NOMO-1 (cell line): Measurements from ENCODE around the gene UGT1A8.

Source experiments
- DNase-seq, 2 experiments: peaks; one replicate each; lab custom pipeline; 2025; ENCODE audit not compliant: unreplicated experiment in 2 of 2; lab: John Stamatoyannopoulos, UW

UGT1A8 gene

DNA sequence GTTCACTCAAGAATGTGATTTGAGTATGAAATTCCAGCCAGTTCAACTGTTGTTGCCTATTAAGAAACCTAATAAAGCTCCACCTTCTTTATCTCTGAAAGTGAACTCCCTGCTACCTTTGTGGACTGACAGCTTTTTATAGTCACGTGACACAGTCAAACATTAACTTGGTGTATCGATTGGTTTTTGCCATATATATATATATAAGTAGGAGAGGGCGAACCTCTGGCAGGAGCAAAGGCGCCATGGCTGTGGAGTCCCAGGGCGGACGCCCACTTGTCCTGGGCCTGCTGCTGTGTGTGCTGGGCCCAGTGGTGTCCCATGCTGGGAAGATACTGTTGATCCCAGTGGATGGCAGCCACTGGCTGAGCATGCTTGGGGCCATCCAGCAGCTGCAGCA is 142.6 kb downstream of the UGT1A8 start, which contains the start of gene UGT1A1:
UGT1A1 (plus strand) TSS at position 228 of the 400 bp plus-strand sequence; CDS start at position 246, 18 bp downstream.
- no peak for DNase-seq

DNA sequence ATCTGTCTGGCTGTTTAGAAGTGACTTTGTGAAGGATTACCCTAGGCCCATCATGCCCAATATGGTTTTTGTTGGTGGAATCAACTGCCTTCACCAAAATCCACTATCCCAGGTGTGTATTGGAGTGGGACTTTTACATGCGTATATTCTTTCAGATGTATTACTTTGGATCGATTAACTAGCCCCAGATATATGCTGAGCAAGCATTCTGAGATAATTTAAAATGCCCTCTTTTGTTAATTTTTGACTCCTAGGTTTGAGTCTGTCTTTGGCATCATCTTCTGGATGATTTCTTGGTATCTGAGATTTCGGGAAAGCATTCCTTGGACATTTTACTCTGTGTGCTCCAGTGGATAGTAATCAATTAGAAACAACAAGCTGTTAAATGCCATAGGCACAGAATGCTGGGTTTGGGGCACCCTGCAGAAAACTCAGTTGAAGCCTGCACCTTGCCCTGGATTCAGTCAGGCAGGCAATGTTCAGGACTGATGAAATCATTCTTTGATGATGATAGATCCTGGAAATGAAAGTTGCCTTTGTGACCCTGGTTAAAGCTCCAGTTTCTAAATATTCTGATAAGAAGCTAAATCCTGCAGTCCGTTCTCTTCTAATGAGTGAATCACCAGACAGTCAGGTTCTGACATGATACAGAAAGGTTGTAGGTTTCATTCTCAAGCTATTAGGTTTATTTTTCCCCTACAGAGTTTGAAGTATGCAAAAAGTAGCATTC is 143.8 kb downstream of the UGT1A8 start:
- no peak for DNase-seq

- DNase-seq = no peak
These were observed 146.8 kb downstream of the UGT1A8 start for GRCh38 chr2:233764264-233764663.

DNA sequence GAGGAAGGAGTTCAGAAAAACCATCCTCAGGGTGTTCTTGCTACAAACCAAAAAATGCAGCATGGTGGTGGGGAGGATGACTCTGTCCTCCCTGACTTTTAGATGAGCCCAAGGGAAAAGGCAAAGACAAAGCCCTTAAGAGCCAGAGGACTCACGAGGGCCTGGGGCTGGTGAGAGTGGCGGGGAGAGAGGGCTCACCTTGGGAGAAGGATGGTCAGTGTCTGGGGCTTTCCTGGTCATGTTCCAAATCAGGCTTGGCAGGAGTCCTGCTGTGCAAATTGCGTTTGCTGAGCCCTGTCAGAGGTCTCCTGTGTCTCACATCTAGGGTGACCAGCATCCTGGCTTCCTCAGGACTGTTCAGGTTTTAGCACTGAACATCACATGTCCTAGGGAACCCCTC is 147.3 kb downstream of the UGT1A8 start:
- DNase-seq = no peak

DNA sequence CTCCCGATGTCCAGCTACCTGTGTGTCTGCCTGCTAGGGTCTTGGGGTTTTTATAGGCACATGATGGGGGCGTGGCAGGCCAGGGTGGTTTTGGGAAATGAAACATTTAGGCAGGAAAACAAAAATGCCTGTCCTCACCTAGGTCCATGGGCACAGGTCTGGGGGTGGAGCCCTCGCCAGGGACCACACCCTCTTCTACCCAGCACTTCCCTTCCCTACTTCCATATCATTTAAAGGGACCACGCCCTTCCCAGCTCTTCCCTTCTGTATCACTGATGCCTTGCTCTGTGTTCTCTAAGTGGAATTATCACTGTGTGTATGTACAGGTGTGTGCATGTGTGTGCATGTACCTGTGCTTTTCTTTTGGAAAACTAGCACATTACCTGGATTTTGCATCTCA is 149.0 kb downstream of the UGT1A8 start:
- DNase-seq = no peak

GRCh38 chr2:233768076-233768475 is 150.6 kb downstream of the UGT1A8 start:
- DNase-seq = no peak

DNA sequence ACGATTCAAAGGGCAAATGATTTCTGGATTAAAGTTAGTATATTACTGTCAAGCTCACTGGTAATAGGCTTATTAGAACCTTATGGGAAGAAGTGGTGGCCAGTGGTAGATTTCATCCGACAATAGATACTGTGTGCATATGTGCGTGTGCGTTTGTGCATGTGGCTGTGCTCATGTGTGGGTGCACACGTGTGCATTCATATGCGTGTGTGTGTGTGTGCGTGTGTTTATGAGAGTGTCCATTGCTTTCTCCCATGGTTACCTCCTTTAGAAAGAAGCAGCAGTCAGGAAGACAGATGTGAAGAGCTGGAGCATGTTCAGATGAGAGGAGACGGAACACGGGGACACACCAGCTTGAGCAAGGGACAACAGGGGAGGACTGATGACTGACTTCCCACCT is 151.8 kb downstream of the UGT1A8 start:
- no peak for DNase-seq

DNA sequence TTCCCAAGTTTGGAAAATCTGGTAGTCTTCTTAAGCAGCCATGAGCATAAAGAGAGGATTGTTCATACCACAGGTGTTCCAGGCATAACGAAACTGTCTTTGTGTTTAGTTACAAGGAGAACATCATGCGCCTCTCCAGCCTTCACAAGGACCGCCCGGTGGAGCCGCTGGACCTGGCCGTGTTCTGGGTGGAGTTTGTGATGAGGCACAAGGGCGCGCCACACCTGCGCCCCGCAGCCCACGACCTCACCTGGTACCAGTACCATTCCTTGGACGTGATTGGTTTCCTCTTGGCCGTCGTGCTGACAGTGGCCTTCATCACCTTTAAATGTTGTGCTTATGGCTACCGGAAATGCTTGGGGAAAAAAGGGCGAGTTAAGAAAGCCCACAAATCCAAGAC is 154.7 kb downstream of the UGT1A8 start:
- DNase-seq = no peak

DNA sequence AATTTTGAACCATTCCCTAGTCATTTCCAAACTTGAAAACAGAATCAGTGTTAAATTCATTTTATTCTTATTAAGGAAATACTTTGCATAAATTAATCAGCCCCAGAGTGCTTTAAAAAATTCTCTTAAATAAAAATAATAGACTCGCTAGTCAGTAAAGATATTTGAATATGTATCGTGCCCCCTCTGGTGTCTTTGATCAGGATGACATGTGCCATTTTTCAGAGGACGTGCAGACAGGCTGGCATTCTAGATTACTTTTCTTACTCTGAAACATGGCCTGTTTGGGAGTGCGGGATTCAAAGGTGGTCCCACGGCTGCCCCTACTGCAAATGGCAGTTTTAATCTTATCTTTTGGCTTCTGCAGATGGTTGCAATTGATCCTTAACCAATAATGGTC is 155.2 kb downstream of the UGT1A8 start:
- DNase-seq = no peak

DNA sequence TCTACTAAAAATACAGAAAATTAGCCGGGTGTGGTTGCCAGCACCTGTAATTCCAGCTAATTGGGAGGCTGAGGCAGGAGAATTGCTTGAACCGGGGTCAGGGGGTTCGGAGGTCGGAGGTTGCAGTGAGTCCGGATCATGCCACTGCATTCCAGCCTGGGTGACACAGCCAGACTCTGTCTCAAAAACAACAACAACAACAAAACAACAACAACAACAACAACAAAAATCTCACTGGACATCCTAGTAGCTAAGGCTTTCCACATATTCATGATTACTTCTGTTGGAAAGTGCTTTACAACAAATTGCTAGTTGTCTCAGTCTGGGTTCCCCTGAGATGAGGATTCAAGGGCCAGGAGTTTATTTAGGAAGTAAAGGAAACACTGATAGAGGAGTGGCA is 156.4 kb downstream of the UGT1A8 start:
- DNase-seq = no peak

GRCh38 chr2:233775414-233775813 is 158.0 kb downstream of the UGT1A8 start:
- DNase-seq = no peak

DNA sequence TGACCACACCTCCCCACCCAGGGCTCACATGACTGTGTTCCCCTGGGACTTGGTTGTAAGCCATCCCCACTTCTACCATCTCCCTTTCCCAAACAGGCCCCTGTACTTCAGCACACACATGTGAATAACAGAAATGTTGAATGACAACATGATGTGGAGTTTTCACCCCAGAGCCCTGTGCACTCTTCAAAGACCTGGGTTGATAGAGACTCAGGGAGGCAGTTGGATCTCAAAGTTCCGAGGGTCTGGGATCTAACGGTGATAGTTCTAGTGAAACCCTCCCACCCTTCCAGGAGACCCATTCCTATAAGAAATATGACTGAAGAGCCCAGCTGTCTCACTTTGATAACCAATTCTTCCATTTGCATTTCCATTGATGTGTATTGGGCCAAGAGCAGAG is 160.6 kb downstream of the UGT1A8 start, which contains the start of gene MROH2A:
MROH2A (plus strand) TSS at position 301 of the 400 bp plus-strand sequence. CDS start 1,029 bp downstream, outside the sequence.
- DNase-seq = no peak

DNA sequence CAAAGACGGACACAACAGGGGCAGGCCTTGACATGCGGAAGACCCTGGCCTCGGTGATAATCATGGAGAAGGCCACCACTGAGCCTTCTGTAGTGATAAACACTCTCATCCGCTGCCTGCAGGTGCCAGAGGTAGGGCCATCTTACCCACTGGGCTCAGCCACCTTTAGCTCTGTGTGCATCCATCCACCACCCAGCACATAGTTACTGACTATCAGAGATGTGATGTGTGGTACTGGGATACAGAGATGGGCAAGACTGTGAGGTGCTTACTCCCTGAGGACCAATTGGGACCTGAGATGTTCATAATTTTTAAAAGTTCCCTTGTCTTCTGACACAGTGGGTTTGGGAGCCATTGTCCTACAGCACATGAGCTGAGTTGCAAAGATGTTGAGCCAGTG is 162.3 kb downstream of the UGT1A8 start:
- no peak for DNase-seq

DNA sequence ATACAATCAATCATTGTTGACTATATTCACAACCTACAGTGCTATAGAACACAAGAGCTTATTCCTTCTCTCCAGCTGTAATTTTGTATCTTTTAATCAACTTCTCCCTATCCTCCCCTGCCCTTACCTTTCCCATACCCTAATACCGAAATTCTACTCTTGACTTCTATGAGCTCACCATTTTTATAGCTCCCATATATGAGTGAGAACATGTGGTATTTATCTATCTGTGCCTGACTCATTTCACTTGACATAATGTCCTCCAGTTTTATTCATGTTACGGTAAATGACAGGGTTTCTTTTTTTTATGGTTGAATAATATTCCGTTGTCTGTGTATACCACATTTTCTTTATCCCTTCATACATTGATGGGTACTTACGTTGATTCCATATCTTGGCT is 163.3 kb downstream of the UGT1A8 start:
- DNase-seq = no peak

DNA sequence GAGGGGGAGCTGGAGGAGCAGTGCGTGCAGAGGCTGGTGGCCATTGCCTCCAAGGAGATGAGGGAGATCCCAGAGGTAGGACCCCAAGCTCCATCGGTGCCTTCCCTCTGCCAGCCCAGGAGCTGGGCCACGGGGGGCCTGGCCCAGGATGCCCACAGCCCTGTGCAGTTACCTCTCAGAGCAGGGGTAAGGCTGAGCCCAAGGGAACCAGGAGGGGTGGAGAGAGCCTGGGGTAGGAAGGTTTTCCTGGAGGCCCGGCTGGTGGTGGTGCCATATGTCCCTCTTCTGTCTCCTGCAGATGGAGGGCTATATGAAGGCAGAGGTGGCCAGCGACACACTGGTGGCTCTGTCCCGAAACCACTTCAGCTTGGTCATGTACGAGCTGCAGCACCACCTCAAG is 172.1 kb downstream of the UGT1A8 start:
- DNase-seq = no peak

- no peak for DNase-seq
These were observed 173.9 kb downstream of the UGT1A8 start for GRCh38 chr2:233791151-233791882.

DNA sequence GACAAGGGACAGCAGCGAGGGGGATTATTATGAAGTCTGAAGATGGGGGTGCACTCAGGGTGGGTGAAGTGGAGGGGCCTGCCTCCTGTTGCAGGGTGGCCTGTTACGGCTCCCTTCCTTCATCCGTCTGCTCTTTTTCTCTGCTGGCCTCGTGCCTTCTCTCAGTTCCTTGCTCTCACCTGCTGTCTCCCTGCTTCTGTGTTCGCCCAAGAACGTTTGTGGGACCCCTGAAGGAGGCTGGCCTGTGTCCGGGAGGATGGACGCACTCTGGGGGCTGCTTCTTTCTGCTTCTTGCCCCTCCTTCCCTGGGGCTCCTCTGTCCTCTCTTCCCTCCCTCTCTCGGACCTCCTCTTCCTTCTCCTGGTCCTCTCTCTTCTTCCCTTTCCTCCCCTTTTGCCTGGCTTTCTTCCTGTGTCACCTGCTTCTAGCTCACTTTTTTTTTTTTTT is 174.5 kb downstream of the UGT1A8 start:
- DNase-seq = no peak

DNA sequence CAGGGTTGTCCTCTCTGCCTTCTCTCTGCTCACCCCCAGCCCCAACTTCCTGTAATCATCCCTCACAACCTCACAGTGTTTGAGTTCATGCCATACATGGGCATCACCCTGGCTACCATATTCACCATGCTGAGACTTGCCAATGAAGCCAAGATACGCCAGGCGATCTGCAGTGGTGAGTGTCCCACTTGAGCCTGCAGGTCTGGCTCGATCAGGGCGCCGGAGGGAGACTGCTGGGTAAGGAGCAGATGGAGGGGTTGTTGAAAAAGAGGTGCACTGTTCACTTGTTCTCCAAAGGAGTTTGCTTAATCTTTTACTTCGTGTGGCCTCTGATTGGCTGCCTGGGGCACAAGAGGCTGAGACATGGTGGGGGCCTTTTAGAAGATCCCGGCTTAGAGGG is 175.3 kb downstream of the UGT1A8 start:
- DNase-seq = no peak

- DNase-seq = no peak
These were observed 176.2 kb downstream of the UGT1A8 start for GRCh38 chr2:233793465-233794127.

GRCh38 chr2:233794128-233794658 is 176.8 kb downstream of the UGT1A8 start:
- no peak for DNase-seq

GRCh38 chr2:233795735-233796171 is 178.3 kb downstream of the UGT1A8 start:
- DNase-seq = no peak
